Endodermal cell (in vitro differentiated cells): ENCODE results near the gene LAPTM5. TPM values are rescaled to one million over a fixed set of nuclear protein-coding genes. Genes with fewer than 3 reads are reported as not detected.

Experiments
- DNase-seq: peaks from one replicate; pipeline ENCODE4 v3.0.0-alpha.2; 2017
- H3K27ac ChIP-seq: 2 replicates; pipeline ENCODE4 v1.5.1; 2013; ENCODE audit warnings: mild to moderate bottlenecking, low read depth, low read length, moderate library complexity
- H3K27me3 ChIP-seq: 2 replicates; pipeline ENCODE4 v1.6.1; 2013; ENCODE audit warnings: mild to moderate bottlenecking, low read length, moderate library complexity; ENCODE audit not compliant: insufficient read depth, control insufficient read depth, poor library complexity, severe bottlenecking
- H3K36me3 ChIP-seq: 2 replicates; pipeline ENCODE4 v1.7.0; 2013; ENCODE audit warnings: mild to moderate bottlenecking, low read length, moderate library complexity; ENCODE audit not compliant: control insufficient read depth, insufficient read depth
- H3K4me1 ChIP-seq: one replicate; pipeline ENCODE4 v1.7.0; 2013; ENCODE audit warnings: low read length; ENCODE audit not compliant: control insufficient read depth, insufficient read depth
- H3K4me3 ChIP-seq: 2 replicates; pipeline ENCODE4 v1.5.1; 2013; ENCODE audit warnings: mild to moderate bottlenecking, low read length, moderate library complexity
- H3K9ac ChIP-seq: 2 replicates; pipeline ENCODE4 v1.6.1; 2013; ENCODE audit warnings: mild to moderate bottlenecking, low read length, moderate library complexity; ENCODE audit not compliant: poor library complexity, severe bottlenecking; ENCODE audit errors: extremely low read depth
- H3K9me3 ChIP-seq: 2 replicates; pipeline ENCODE4 v1.6.1; 2013; ENCODE audit warnings: mild to moderate bottlenecking, low read length, moderate library complexity; ENCODE audit not compliant: control insufficient read depth
- H3K27ac Mint-ChIP-seq: 2 replicates; pipeline ENCODE4 v1.8.0; 2020; ENCODE audit warnings: mixed read lengths
- H3K27me3 Mint-ChIP-seq: 2 replicates; pipeline ENCODE4 v1.8.0; 2021; ENCODE audit warnings: mild to moderate bottlenecking, mixed read lengths; ENCODE audit not compliant: insufficient read depth
- H3K36me3 Mint-ChIP-seq: 2 replicates; pipeline ENCODE4 v1.8.0; 2020; ENCODE audit warnings: low read depth, mixed read lengths
- H3K4me1 Mint-ChIP-seq: 2 replicates; pipeline ENCODE4 v1.8.0; 2020; ENCODE audit warnings: mixed read lengths
- H3K4me3 Mint-ChIP-seq: 2 replicates; pipeline ENCODE4 v1.8.0; 2020; ENCODE audit warnings: mild to moderate bottlenecking, moderate library complexity, mixed read lengths
- H3K9me3 Mint-ChIP-seq: 2 replicates; pipeline ENCODE4 v1.8.0; 2020; ENCODE audit warnings: mild to moderate bottlenecking, mixed read lengths
- CTCF ChIP-seq: fragments of 200-600 bp; sonication (generic); conservative IDR thresholded peaks from 2 replicates; pipeline ENCODE4 v1.5.0; 2021; ENCODE audit warnings: antibody characterized with exemption, mild to moderate bottlenecking
- WGBS, 2 experiments: methylation state at CpG; one replicate each; pipeline versions ENCODE4 v1.1.5 to v1.1.7; 2013; ENCODE audit warnings: missing lambda C conversion rate in 2 of 2, mixed read lengths in 1 of 2; ENCODE audit not compliant: insufficient coverage in 1 of 2, insufficient read length in 1 of 2; 5-methylcytosine and 5-hydroxymethylcytosine counted together
- total RNA-seq, 2 donors: library from RNA; stranded (reverse); fragmentation: NEBNext Ultra II Directional in 1 of 2; extraction: Animal tissue kit (Norgen Biotek cat#: 25700) in 1 of 2; gene quantifications; 2 replicates in 1 of 2; 3 replicates in 1 of 2; pipeline ENCODE4 v1.2.1, GENCODE V29; 2021

The LAPTM5 gene
- total RNA-seq, 2 donors from 2014 or later = not detected

- Histone ChIP-seq H3K4me3 (no peak overlapping the region), H3K9me3 (no peaks in the 10 kb centered on the region), H3K9ac (no peak overlapping the region), H3K4me1 (peaks cover 3% of the 10 kb centered on the region), H3K27me3 (no peaks in the 10 kb centered on the region), H3K27ac (no peak overlapping the region), H3K36me3 (no peaks in the 10 kb centered on the region)
- no peak overlapping the region for H3K4me3 Mint-ChIP-seq
- TF ChIP-seq CTCF = no peak
- WGBS, 2 experiments = 90 to 100% methylated on average over 2 to 5 of the region's 5 CpGs
- no peaks in the 10 kb centered on the region for H3K36me3 Mint-ChIP-seq
- no peaks in the 10 kb centered on the region for H3K9me3 Mint-ChIP-seq
- H3K4me1 Mint-ChIP-seq = peaks cover 2% of the 10 kb centered on the region
- H3K27me3 Mint-ChIP-seq = peaks cover 3% of the 10 kb centered on the region
- no peak for DNase-seq
- H3K27ac Mint-ChIP-seq = no peak overlapping the region
These were observed 29.7 kb upstream of the LAPTM5 start for GRCh38 chr1:30787266-30787665.

GRCh38 chr1:30786264-30786991 lies 28.9 kb upstream of the LAPTM5 start:
- no peaks in the 10 kb centered on the region for H3K36me3 Mint-ChIP-seq
- no peak overlapping the region for H3K27ac Mint-ChIP-seq
- no peak overlapping the region for H3K4me3 Mint-ChIP-seq
- DNase-seq = no peak
- Histone ChIP-seq H3K4me1 (peaks cover 3% of the 10 kb centered on the region), H3K36me3 (no peaks in the 10 kb centered on the region), H3K27me3 (no peaks in the 10 kb centered on the region), H3K4me3 (no peak overlapping the region), H3K9me3 (no peaks in the 10 kb centered on the region), H3K9ac (no peak overlapping the region), H3K27ac (peak overlapping the region; percentile 61)
- H3K4me1 Mint-ChIP-seq = peaks cover 2% of the 10 kb centered on the region
- 79 to 80% methylated on average over 9 to 13 of the region's 13 CpGs for WGBS, 2 experiments
- no peak for TF ChIP-seq CTCF
- peaks cover 3% of the 10 kb centered on the region for H3K27me3 Mint-ChIP-seq
- H3K9me3 Mint-ChIP-seq = no peaks in the 10 kb centered on the region

- Mint-ChIP-seq H3K4me1 (peaks cover 2% of the 10 kb centered on the region), H3K27me3 (peaks cover 3% of the 10 kb centered on the region), H3K4me3 (no peak overlapping the region), H3K36me3 (no peaks in the 10 kb centered on the region), H3K9me3 (no peaks in the 10 kb centered on the region), H3K27ac (no peak overlapping the region)
- Histone ChIP-seq H3K27ac (no peak overlapping the region), H3K4me3 (no peak overlapping the region), H3K27me3 (no peaks in the 10 kb centered on the region), H3K9ac (no peak overlapping the region), H3K9me3 (no peaks in the 10 kb centered on the region), H3K4me1 (peaks cover under 1% of the 10 kb centered on the region), H3K36me3 (no peaks in the 10 kb centered on the region)
- WGBS, 2 experiments = 85 to 95% methylated on average over 3 to 7 of the region's 7 CpGs
- DNase-seq = no peak
- TF ChIP-seq CTCF = no peak
These were observed 28.1 kb upstream of the LAPTM5 start for GRCh38 chr1:30785714-30786113.
